GM18861 (cell line): ENCODE data around the gene FAM236C.
A peak's percentile ranks its signal among the peaks of the same experiment; 100 is the strongest.
"Not testable (repeated sequence)": the region's sequence is repeated elsewhere in the genome, so short reads cannot be mapped to it uniquely, and the experiment has no call there.

Experiments
- ATAC-seq: cut with Tn5 transposase; IDR thresholded peaks from one replicate; pipeline ENCODE4 v1.9.1; 2021; ENCODE audit not compliant: unreplicated experiment

The FAM236C gene

DNA sequence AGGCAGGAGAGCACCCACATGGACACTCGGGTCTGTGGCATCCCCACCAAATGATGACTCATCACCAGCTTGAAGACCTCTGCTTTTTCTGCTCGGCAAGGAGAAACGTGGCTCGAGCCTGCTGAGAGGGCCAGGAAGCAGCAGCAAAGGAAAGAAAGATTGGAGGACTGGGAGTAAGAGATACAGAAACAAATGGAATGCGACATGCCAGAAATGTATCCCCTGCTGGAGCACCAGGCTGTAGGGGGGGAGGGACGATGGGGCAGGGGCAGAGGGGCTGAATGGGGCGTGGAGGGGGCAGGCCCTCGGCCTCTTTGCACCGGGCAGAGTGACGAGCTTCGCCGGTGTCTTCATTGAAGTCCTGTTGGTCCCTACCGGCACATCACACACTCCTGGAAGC is at the start of gene FAM236C:
Gene FAM236C, plus strand, starts transcription at position 301 of the 400 bp plus-strand sequence. CDS start 100 bp downstream, outside the sequence.
- not testable (repeated sequence) for ATAC-seq

DNA sequence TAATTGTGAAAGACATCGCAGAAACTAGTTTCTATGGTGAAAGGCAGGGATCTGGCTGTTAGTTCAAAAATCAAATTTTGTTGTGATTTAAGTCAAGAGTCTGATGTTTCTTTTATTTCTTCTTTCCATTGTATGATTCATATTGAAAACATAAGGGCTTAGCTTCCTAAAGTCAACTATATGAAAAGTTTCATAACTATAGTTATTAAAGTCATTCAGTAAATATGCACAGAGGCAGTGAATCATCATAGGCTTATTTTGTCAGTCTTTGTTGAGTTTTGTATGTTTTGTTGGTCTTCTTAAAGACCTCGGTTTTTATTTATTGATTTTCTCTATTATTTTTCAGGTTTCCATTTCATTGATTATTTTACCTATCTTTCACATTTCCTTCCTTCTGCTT is 29.5 kb upstream of the FAM236C start:
- ATAC-seq, result not testable (repeated sequence)

DNA sequence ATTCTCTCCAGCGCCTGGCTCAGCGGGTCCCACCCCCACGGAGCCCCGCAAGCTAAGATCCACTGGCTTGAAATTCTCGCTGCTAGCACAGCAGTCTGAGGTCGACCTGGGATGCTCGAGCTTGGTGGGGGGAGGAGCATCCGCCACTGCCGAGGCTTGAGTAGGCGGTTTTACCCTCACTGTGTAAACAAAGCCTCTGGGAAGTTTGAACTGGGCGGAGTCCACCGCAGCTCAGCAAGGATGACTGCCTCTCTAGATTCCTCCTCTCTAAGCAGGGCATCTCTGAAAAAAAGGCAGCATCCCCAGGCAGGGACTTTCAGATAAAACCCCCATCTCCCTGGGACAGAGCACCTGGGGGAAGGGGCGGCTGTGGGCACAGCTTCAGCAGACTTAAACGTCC is 22.7 kb upstream of the FAM236C start:
- ATAC-seq, result not testable (repeated sequence)

DNA sequence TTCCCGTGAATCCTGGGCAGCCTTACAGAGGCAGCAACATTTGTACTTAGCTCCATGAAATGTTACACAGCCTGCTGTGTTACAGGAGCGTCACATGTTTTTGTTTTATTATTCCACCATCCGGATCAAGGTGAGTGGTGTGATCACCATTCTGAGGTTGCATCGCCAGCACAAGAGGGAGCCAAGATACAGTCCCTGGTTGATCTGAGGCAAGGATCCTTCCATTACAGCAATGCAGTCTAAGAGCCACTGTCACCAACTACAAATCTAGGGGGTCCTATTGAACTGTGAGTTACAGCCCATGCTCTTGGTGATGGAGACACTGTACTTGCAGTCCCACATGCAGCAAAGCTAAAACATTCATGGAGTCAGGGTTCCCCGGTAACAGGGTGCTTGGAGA is 3.7 kb downstream of the FAM236C start:
- not testable (repeated sequence) for ATAC-seq

DNA sequence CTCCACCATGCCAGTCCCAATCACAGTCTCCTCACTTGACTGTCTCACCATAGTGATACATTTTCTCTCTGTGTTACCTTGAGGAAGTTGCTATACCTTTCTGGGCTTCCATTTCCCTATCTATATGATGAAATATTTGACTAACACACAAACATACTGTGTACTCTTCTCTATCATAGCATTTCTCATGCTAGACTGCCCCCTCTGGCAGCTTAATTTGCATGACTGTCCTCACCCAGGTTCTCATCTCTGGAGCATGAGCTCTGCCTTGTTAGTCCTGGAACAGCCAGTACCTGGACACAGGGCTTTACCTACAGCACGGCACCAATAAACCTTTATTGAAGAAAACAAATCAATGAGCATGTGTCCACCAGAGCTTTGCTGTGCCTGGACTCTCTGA is 19.9 kb downstream of the FAM236C start:
- ATAC-seq, result not testable (repeated sequence)

DNA sequence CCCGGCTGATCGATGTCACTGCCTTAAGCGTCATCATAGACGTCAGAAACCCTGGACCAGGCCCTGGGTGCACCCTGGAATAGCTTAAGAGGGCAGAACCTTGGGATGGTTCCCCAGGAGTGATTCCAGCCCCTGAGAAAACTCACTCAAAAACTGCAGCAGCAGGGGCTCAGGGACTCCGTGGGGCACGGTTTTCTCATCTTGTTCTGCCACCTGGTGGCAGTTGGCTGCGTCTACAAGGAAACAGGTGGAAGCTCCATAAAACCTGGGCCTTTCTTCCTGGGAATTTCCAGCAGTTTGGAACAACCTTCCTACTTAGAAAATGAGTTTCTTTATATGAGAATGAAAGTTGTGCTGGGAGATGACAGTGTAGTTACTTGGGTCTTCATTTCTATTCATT is 24.0 kb downstream of the FAM236C start:
- not testable (repeated sequence) for ATAC-seq

DNA sequence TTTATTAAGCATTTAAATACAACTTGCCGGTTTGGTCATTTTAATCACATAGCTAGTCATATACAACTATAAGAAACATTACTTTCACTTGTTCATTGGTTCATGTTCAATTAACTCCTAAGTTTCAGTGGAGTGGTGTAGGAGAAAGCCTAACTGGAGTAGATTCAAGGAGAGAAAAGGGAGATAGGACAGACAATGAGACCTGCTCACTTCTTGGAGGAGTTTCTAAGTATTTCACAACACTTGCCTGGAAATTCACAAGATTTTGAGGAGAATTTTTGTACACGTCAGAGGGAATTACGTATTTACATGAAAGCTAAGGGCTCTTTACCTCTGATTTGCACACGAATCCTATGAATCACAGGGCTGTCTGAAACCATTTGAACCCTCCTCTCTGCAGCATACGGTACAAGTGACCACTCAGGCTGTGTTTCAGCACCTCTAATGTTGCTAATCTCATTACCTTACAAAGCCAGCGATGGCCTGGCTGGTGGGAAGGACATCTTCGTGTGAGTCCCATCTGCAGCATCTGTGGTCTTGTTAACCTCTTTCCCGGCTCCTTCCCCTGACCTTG is 24.6 kb downstream of the FAM236C start:
- not testable (repeated sequence) for ATAC-seq

DNA sequence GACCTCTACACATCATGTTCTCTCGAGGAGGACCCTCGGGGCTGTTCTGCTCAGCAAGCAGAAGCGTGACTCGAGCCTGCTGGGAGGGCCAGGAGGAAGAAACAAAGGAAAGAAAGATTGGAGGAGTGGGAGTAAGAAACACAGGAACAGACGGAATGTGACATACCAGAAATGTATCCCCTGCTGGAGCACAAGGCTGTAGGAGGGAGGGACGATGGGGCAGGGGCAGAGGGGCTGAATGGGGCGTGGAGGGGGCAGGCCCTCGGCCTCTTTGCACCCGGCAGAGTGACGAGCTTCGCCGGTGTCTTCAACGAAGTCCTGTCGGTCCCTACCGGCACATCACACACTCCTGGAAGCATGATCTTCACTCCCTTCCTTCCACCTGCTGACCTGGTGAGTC is 25.5 kb downstream of the FAM236C start, which contains the start of gene FAM236A:
Gene FAM236A, plus strand, starts transcription at position 301 of the 400 bp plus-strand sequence. Its CDS starts 57 bp downstream, at position 358.
- ATAC-seq, result not testable (repeated sequence)

DNA sequence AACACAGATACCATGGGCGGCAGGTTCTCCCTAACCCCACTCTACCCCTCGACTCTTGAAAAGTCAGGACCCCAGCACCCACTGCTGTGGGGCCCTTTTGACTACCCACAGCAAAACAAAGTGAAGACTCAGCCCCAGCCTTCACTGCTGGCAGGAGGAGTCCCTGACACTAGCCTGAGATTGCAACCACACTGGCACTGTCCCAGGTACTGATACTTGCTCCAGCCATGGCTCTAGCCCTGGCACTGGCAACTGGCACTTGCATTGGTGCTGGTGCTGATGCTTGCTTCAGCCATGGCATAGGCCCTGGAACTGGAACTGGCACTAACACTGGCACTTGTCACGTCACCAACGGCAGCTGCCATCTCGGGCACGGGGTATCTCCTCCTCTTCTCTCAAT is 29.9 kb downstream of the FAM236C start:
- ATAC-seq, result not testable (repeated sequence)

DNA sequence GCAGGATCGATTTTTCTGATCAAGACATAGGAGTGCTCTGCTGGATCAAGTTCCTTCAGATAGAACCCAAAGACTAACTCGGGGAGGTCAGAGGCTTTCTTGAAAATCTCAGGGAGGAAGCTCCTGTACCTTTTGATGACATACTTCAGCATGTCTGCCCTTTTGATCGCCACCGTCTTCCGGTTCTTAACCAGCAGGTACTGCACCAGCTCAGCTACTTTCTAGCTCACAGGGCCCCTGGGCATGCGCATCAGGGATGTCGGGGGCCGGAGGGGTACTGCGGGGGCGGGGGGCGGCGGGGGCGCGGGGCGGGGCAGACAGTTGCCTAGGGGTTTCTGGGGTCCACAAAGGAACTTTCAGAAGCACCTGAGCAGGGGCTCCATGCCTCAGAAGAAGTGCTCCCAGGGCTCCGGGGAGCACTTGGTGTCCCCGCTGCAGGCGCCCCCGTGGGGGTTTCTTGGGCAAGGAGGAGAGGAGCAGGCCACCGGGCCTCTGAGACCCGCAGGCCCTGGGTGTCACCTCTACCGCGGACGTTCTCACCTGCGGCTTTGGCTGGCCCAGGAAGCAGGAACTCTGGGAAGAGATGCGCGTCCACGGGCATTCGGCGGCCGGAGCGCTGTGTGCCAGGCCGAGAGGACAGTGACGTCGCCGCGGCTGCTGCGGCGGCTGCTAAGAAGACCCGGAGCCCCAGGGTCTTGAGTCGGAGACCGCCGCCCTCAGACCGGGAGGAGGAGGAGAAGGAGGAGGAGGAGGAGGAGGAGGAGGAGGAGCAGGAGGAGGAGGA is 30.8 kb downstream of the FAM236C start:
- peak; percentile 66 for ATAC-seq

DNA sequence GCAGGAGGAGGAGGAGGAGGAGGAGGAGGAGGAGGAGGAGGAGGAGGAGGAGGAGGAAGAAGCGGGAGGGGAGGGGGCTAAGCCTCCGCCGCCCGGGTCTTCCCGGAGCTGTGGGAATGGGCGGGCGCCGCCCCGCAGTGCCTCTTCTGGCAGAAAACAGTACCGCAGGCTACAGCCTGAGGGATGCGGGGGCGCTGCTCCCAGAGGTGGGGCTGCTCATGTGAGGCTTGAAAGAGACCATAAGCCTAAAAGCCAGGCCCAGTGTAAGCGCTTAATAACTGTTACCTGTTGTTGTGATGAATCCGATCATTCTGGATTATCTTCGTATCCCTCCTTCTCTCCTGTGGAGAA is 31.4 kb downstream of the FAM236C start, which contains the start of gene DMRTC1:
Gene DMRTC1, minus strand, starts transcription at position 19 of the 351 bp plus-strand sequence. CDS start 68,143 bp downstream, outside the sequence.
- ATAC-seq, result peak; percentile 81

DNA sequence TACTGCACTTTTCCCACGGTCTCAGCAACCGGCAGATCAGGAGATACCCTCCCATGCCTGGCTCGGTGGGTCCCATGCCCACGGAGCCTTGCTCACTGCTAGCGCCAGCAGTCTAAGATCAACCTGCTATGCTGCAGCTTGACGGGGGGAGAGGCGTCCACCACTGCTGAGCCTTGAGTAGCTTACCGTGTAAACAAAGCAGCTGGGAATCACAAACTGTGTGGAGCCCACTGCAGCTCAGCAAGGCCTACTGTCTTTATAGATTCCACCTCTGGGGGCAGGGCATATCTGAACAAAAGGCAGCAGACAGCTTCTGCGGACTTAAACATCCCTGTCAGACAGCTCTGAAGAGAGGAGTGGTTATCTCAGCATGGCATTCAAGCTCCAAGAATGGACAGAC is 47.6 kb downstream of the FAM236C start:
- not testable (repeated sequence) for ATAC-seq
